ENCODE measurements around the gene TBC1D5. TPM values are rescaled to one million over a fixed set of nuclear protein-coding genes. Genes with fewer than 3 reads are reported as not detected.
"Not testable (repeated sequence)": the region's sequence is repeated elsewhere in the genome, so short reads cannot be mapped to it uniquely, and the experiment has no call there.

Gene TBC1D5
- total and polyA plus RNA-seq, 4 donors, result 11.8 to 75.5 (median 34.5) TPM

DNA sequence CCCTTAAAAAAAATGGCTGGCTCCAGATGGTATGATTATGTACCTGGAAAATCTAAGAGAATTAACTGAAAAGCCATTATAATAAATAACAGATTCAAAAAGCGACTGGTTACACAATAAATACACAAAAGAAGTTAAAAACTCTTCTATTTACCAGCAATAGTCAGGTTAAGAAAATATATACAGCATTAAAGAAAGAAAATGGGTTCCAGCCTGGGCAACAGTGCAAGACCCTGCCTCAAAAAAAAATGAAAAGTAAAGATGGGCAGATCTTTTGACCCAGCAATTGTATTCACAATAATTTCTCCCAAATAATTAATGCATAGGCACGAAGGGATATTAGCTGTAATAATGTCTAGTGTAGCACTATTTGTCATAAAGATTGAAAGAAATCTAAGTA lies 8.7 kb downstream of the TBC1D5 start:
- 96 to 99% methylated on average over 2 of the region's 2 CpGs for WGBS, 2 donors
- H3K4me1 ChIP-seq (ENCODE audit: control insufficient read depth in 1 of 2, insufficient read depth in 2 of 2, low read length in 2 of 2), result peaks cover 0 to 2% of the 10 kb centered on the region in 2 donors
- intact Hi-C loops (cut with DNase I), result no loop called here
- H3K9me3 ChIP-seq (ENCODE audit: control insufficient read depth, low read length), result no peaks in the 10 kb centered on the region
- H3K4me3 ChIP-seq (ENCODE audit: low read length in 2 of 2), result no peak overlapping the region
- ATAC-seq (ENCODE audit: low FRiP score) (no peak), DNase-seq (no peak)
- H3K27ac ChIP-seq (ENCODE audit: low read depth in 1 of 2, low read length in 2 of 2), result no peak overlapping the region
- no peaks in the 10 kb centered on the region for H3K36me3 ChIP-seq (ENCODE audit: control insufficient read depth in 1 of 2, insufficient read depth in 2 of 2, low read length in 1 of 2)
- H3K27me3 ChIP-seq (ENCODE audit: control insufficient read depth in 1 of 2, insufficient read depth in 2 of 2, low read length in 1 of 2), result no peaks in the 10 kb centered on the region

DNA sequence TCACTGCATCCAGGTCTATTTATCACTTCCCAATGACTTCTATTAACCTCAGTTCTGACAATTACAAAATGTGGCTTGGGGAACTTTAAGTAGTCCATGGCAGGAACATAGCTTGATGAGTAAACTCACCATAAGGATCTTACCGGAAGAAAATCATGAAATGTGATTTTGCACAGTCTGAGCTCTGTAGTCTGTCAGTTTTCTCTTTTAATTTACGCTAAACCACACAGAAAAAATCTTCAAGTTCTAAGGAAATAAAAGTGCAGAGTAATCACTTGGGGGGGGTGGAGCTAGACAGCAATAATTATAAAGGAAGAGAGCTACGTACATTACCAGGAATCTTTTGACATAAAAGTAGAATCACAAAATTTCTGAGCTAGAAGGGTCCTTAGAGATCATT lies 9.2 kb downstream of the TBC1D5 start:
- ATAC-seq (ENCODE audit: low FRiP score) (no peak), DNase-seq (no peak)
- intact Hi-C loops (cut with DNase I), result no loop called here
- H3K27ac ChIP-seq (ENCODE audit: low read depth in 1 of 2, low read length in 2 of 2), result no peak overlapping the region
- peaks cover 0 to 2% of the 10 kb centered on the region in 2 donors for H3K4me1 ChIP-seq (ENCODE audit: control insufficient read depth in 1 of 2, insufficient read depth in 2 of 2, low read length in 2 of 2)
- no peaks in the 10 kb centered on the region for H3K9me3 ChIP-seq (ENCODE audit: control insufficient read depth, low read length)
- no peaks in the 10 kb centered on the region for H3K27me3 ChIP-seq (ENCODE audit: control insufficient read depth in 1 of 2, insufficient read depth in 2 of 2, low read length in 1 of 2)
- 94% methylated on average over 3 of the region's 3 CpGs for WGBS, 2 donors
- no peak overlapping the region for H3K4me3 ChIP-seq (ENCODE audit: low read length in 2 of 2)
- no peaks in the 10 kb centered on the region for H3K36me3 ChIP-seq (ENCODE audit: control insufficient read depth in 1 of 2, insufficient read depth in 2 of 2, low read length in 1 of 2)

DNA sequence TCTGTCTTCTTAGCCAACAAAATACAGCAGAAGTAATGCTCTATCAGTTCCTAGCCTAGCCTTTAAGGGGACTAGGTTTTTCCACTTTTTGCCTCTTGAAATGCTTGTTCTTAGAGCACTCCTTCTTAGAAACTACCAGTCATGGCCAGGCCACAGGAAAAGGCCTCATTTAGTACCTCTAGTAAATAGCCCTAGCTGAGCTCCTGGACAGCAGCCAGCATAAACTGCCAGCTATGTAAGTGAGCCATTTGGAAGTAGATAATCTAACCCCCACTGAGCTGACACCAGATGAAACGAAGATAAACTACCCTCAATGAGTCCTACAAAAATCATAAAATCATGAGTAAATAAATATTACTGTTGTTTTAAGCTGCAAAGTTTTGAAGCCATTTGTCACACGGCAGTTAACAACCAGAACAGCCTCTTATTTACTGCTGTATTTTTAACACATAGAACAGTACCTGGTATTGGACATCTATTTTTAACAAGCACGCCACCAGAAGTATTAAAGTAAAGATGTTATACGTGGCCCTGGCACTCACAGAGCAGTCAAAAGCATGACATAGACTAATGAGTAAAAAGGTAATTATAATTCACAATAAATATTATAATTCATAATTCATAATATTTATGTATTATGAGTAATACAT lies 12.0 kb downstream of the TBC1D5 start:
- H3K9me3 ChIP-seq (ENCODE audit: control insufficient read depth, low read length), result no peaks in the 10 kb centered on the region
- H3K27ac ChIP-seq (ENCODE audit: low read depth in 1 of 2, low read length in 2 of 2), result no peak overlapping the region
- no peak for ATAC-seq (ENCODE audit: low FRiP score)
- H3K36me3 ChIP-seq (ENCODE audit: control insufficient read depth in 1 of 2, insufficient read depth in 2 of 2, low read length in 1 of 2), result no peaks in the 10 kb centered on the region
- DNase-seq, result no peak
- no peak overlapping the region for H3K4me3 ChIP-seq (ENCODE audit: low read length in 2 of 2)
- H3K4me1 ChIP-seq (ENCODE audit: control insufficient read depth in 1 of 2, insufficient read depth in 2 of 2, low read length in 2 of 2), result peaks cover 0 to 2% of the 10 kb centered on the region in 2 donors
- H3K27me3 ChIP-seq (ENCODE audit: control insufficient read depth in 1 of 2, insufficient read depth in 2 of 2, low read length in 1 of 2), result no peaks in the 10 kb centered on the region
- intact Hi-C loops (cut with DNase I), result no loop called here
- WGBS, 2 donors, result 56 to 60% methylated on average over 4 of the region's 4 CpGs

DNA sequence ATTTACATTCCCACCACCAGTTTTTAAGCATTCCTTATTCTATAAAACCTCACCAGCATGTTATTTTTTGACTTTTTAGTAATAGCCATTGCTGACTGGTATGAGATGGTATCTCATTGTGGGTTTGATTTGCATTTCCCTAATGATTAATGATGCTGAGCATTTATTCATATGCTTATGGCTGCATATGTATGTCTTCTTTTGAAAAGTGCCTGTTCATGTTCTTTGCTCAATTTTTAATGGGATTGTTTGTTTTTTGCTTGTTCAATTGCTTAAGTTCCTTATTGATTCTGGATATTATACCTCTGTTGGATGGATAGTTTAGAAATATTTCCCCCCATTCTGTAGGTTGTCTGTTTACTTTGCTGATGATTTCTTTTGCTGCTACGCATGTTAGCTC lies 16.1 kb downstream of the TBC1D5 start:
- H3K36me3 ChIP-seq (ENCODE audit: control insufficient read depth in 1 of 2, insufficient read depth in 2 of 2, low read length in 1 of 2), result no peaks in the 10 kb centered on the region
- 94 to 99% methylated on average over 1 of the region's 1 CpG for WGBS, 2 donors
- ATAC-seq (ENCODE audit: low FRiP score), result no peak
- DNase-seq, result no peak
- H3K9me3 ChIP-seq (ENCODE audit: control insufficient read depth, low read length), result no peaks in the 10 kb centered on the region
- H3K27me3 ChIP-seq (ENCODE audit: control insufficient read depth in 1 of 2, insufficient read depth in 2 of 2, low read length in 1 of 2), result no peaks in the 10 kb centered on the region
- H3K27ac ChIP-seq (ENCODE audit: low read depth in 1 of 2, low read length in 2 of 2), result no peak overlapping the region
- no peaks in the 10 kb centered on the region for H3K4me1 ChIP-seq (ENCODE audit: control insufficient read depth in 1 of 2, insufficient read depth in 2 of 2, low read length in 2 of 2)
- intact Hi-C loops (cut with DNase I), result no loop called here
- no peak overlapping the region for H3K4me3 ChIP-seq (ENCODE audit: low read length in 2 of 2)

DNA sequence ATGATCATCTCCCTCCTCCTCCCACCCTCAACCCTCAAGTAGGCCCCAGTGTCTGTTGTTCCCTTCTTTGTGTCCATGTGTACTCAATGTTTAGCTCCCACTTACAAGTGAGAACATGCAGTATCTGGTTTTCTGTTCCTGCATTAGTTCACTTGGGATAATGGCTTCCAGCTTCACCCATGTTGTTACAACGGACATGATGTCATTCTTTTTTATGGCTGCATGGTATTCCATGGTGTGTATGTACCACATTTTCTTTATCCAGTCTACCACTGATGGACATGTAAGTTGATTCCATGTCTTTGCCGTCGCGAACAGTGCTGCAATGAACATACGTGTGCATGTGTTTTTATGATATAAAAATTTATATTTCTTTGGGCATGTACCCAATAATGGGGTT lies 16.6 kb downstream of the TBC1D5 start:
- intact Hi-C loops (cut with DNase I); H3K27me3 ChIP-seq (ENCODE audit: control insufficient read depth in 1 of 2, insufficient read depth in 2 of 2, low read length in 1 of 2): not testable (repeated sequence)
- WGBS, 2 donors, result 98 to 99% methylated on average over 5 of the region's 5 CpGs

DNA sequence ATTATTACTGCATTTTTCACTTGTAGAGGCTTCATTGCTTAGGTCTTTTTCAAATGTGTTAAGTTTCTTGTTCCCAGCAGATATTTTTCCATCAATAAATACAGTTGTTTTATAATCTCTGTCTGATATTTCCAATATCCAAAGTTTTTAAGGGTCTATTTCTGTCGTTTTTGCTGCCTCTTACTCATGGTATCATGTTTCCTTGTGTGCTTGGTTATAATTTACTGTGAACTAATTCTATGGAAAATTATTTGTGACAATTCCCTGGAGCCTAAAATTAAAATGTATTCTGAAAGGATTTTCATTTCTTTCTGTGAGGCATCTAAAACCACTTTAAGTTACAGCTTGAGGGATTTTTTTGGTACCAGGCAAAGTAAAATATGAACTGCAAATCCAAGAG lies 17.5 kb downstream of the TBC1D5 start:
- H3K27me3 ChIP-seq (ENCODE audit: control insufficient read depth in 1 of 2, insufficient read depth in 2 of 2, low read length in 1 of 2), result no peaks in the 10 kb centered on the region
- H3K9me3 ChIP-seq (ENCODE audit: control insufficient read depth, low read length), result no peaks in the 10 kb centered on the region
- no peaks in the 10 kb centered on the region for H3K36me3 ChIP-seq (ENCODE audit: control insufficient read depth in 1 of 2, insufficient read depth in 2 of 2, low read length in 1 of 2)
- H3K4me3 ChIP-seq (ENCODE audit: low read length in 2 of 2), result no peak overlapping the region
- no peak for DNase-seq
- H3K27ac ChIP-seq (ENCODE audit: low read depth in 1 of 2, low read length in 2 of 2), result no peak overlapping the region
- 74 to 86% methylated on average over 1 of the region's 1 CpG for WGBS, 2 donors
- intact Hi-C loops (cut with DNase I), result no loop called here
- no peak for ATAC-seq (ENCODE audit: low FRiP score)
- H3K4me1 ChIP-seq (ENCODE audit: control insufficient read depth in 1 of 2, insufficient read depth in 2 of 2, low read length in 2 of 2), result no peaks in the 10 kb centered on the region

More for the DNA sequence above, 16.6 kb downstream of the TBC1D5 start:
- H3K27ac ChIP-seq (ENCODE audit: low read depth in 1 of 2, low read length in 2 of 2); DNase-seq; H3K4me1 ChIP-seq (ENCODE audit: control insufficient read depth in 1 of 2, insufficient read depth in 2 of 2, low read length in 2 of 2); H3K9me3 ChIP-seq (ENCODE audit: control insufficient read depth, low read length); H3K4me3 ChIP-seq (ENCODE audit: low read length in 2 of 2); H3K36me3 ChIP-seq (ENCODE audit: control insufficient read depth in 1 of 2, insufficient read depth in 2 of 2, low read length in 1 of 2); ATAC-seq (ENCODE audit: low FRiP score): not testable (repeated sequence)

DNA sequence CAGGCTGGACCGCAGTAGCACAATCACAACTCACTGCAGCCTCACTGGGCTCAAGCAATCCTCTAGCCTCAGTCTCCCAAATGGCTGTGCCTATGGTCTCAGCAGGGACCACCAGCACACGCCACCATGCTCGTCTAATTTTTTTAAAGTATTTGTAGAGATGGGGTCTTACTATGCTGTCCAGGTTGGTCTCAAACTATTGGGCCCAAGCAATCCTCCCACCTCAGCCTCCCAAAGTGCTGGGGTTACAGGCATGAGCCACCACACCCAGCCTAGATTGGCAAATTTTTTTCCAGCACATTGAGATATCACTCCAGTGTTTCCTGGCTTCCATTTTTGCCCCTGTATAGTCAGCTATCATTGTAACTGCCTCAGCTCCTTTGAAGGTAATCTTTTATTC lies 18.3 kb downstream of the TBC1D5 start:
- intact Hi-C loops (cut with DNase I), result no loop called here
- H3K36me3 ChIP-seq (ENCODE audit: control insufficient read depth in 1 of 2, insufficient read depth in 2 of 2, low read length in 1 of 2), result no peaks in the 10 kb centered on the region
- WGBS, 2 donors, result 97 to 98% methylated on average over 3 of the region's 3 CpGs
- DNase-seq (no peak), ATAC-seq (ENCODE audit: low FRiP score) (no peak)
- no peaks in the 10 kb centered on the region for H3K4me1 ChIP-seq (ENCODE audit: control insufficient read depth in 1 of 2, insufficient read depth in 2 of 2, low read length in 2 of 2)
- no peaks in the 10 kb centered on the region for H3K27me3 ChIP-seq (ENCODE audit: control insufficient read depth in 1 of 2, insufficient read depth in 2 of 2, low read length in 1 of 2)
- no peak overlapping the region for H3K4me3 ChIP-seq (ENCODE audit: low read length in 2 of 2)
- H3K27ac ChIP-seq (ENCODE audit: low read depth in 1 of 2, low read length in 2 of 2), result no peak overlapping the region
- no peaks in the 10 kb centered on the region for H3K9me3 ChIP-seq (ENCODE audit: control insufficient read depth, low read length)

DNA sequence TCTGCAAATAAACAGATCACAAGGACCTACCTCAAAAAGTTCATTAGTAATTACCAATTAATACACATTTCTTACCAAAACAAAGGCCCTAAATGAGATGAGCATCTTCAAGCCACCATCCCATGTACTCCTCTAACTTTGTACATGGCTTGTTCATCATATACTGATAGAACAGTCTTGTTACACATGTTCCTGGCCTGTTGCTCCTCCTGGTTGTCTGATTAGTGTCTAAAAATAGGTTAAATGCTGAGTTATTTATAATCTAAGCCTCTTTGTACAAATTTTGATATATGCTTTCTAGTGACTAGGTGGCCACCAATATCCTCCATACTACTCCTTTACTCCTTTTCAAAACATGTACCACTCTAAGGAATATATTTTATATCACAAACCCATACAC lies 25.0 kb downstream of the TBC1D5 start:
- Histone ChIP-seq H3K4me1 (ENCODE audit: control insufficient read depth in 1 of 2, insufficient read depth in 2 of 2, low read length in 2 of 2) (no peaks in the 10 kb centered on the region), H3K9me3 (ENCODE audit: control insufficient read depth, low read length) (peaks cover 3% of the 10 kb centered on the region), H3K27ac (ENCODE audit: low read depth in 1 of 2, low read length in 2 of 2) (no peak overlapping the region), H3K27me3 (ENCODE audit: control insufficient read depth in 1 of 2, insufficient read depth in 2 of 2, low read length in 1 of 2) (no peaks in the 10 kb centered on the region), H3K4me3 (ENCODE audit: low read length in 2 of 2) (no peak overlapping the region), H3K36me3 (ENCODE audit: control insufficient read depth in 1 of 2, insufficient read depth in 2 of 2, low read length in 1 of 2) (peaks cover 0 to 7% of the 10 kb centered on the region in 2 donors)
- no peak for DNase-seq
- intact Hi-C loops (cut with DNase I), result no loop called here
- ATAC-seq (ENCODE audit: low FRiP score), result no peak

DNA sequence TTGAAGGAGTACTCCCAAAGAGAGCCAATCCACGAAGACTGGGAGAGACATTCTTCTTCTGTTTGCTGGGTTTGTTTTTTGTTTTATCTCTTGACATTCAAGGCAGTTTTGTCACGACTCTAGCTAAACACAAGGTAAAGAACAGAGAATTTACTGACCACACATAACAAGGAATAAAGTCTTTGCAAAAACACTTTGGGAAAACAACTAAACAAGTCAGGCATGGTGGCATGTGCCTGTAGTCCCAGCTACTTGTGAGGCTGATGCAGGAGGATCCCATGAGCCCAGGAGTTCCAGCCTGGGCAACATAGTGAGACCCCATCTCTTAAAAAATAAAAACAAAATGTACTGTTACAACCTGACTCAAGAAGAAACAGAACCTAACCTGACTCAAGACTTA lies 28.0 kb downstream of the TBC1D5 start:
- intact Hi-C loops (cut with DNase I), result no loop called here
- H3K4me1 ChIP-seq (ENCODE audit: control insufficient read depth in 1 of 2, insufficient read depth in 2 of 2, low read length in 2 of 2), result no peaks in the 10 kb centered on the region
- WGBS, 2 donors, result 96% methylated on average over 2 of the region's 2 CpGs

More for the DNA sequence above, 28.0 kb downstream of the TBC1D5 start:
- H3K27me3 ChIP-seq (ENCODE audit: control insufficient read depth in 1 of 2, insufficient read depth in 2 of 2, low read length in 1 of 2), result no peaks in the 10 kb centered on the region
- no peak for ATAC-seq (ENCODE audit: low FRiP score)
- peaks cover 0 to 7% of the 10 kb centered on the region in 2 donors for H3K36me3 ChIP-seq (ENCODE audit: control insufficient read depth in 1 of 2, insufficient read depth in 2 of 2, low read length in 1 of 2)
- H3K4me3 ChIP-seq (ENCODE audit: low read length in 2 of 2), result no peak overlapping the region
- H3K27ac ChIP-seq (ENCODE audit: low read depth in 1 of 2, low read length in 2 of 2), result no peak overlapping the region
- peaks cover 3% of the 10 kb centered on the region for H3K9me3 ChIP-seq (ENCODE audit: control insufficient read depth, low read length)
- DNase-seq, result no peak

Data from aorta (tissue), 5 donors.